HepG2 (cell line): ENCODE measurements around the gene GRB10. TPM values are rescaled to one million over a fixed set of nuclear protein-coding genes. Genes with fewer than 3 reads are reported as not detected.

Experiments
- ATAC-seq: fragments of 200-7000 bp; cut with Tn5 transposase; 3 replicates; pipeline ENCODE4 v1.9.1; 2020; ENCODE audit warnings: mild to moderate bottlenecking, moderate library complexity
- BruUV-seq: library from RNA; stranded (reverse); fragments of 400-500 nt; replicated peaks from 2 replicates; lab custom pipeline; 2021; lab: Mats Ljungman, UMichigan
- CTCF ChIA-PET: fragments of 300-600 bp; formaldehyde crosslinking; extraction: SDS; loops from one replicate; lab custom pipeline; 2021; ENCODE audit warnings: low total read pairs, inconsistent platforms, low intra/inter-chr PET ratio; lab: Yijun Ruan, JAX
- POLR2A ChIA-PET: fragments of 350-600 bp; sonication (Branson Sonifier 250); formaldehyde crosslinking; loops from one replicate; lab custom pipeline; 2020; ENCODE audit warnings: antibody characterized with exemption, inconsistent platforms; lab: Yijun Ruan, JAX
- DNase-seq: peaks from one replicate; pipeline ENCODE4 v3.0.0-alpha.2; 2015; ENCODE audit warnings: low spot score
- FAIRE-seq: peaks from 3 replicates; lab custom pipeline; 2011; peaks lifted over from hg19 to GRCh38; lab: Jason Lieb, UNC
- H2AFZ ChIP-seq: one replicate; pipeline ENCODE4 v1.6.1; 2011; ENCODE audit warnings: low read length, inconsistent platforms
- H3K27ac ChIP-seq: fragments of 300-600 bp; 3 replicates; pipeline ENCODE4 v1.8.0; 2011; ENCODE audit warnings: mixed run types, mild to moderate bottlenecking, mixed read lengths, low read length, inconsistent platforms; ENCODE audit not compliant: insufficient read depth; ENCODE audit errors: extremely low read length
- H3K27me3 ChIP-seq, 2 experiments: fragments of 200-600 bp in 1 of 2; 2 replicates in 1 of 2; 3 replicates in 1 of 2; pipeline versions ENCODE4 v1.6.0 to v1.8.0; 2011; ENCODE audit warnings: low read length in 2 of 2, mild to moderate bottlenecking in 2 of 2, moderate library complexity in 2 of 2, inconsistent platforms in 1 of 2; ENCODE audit not compliant: insufficient read depth in 2 of 2, control insufficient read depth in 1 of 2
- H3K36me3 ChIP-seq, 2 experiments: fragments of 200-600 bp in 1 of 2; replicated peaks in 1 of 2; 2 replicates in 1 of 2; 3 replicates in 1 of 2; pipeline versions ENCODE4 v1.5.1 to v1.8.0; 2011; ENCODE audit warnings: low read length in 2 of 2, inconsistent platforms in 1 of 2; ENCODE audit not compliant: insufficient read depth in 2 of 2, control insufficient read depth in 1 of 2
- H3K4me1 ChIP-seq: 2 replicates; pipeline ENCODE4 v1.5.1; 2012; ENCODE audit warnings: low read length, inconsistent platforms; ENCODE audit not compliant: insufficient read depth
- H3K4me2 ChIP-seq: 2 replicates; pipeline ENCODE4 v1.6.0; 2011; ENCODE audit warnings: low read depth, low read length, inconsistent platforms
- H3K4me3 ChIP-seq, 3 experiments: fragments of 200-600 bp in 1 of 3; sonication (generic), shearing (Covaris generic) in 1 of 3; replicated peaks in 1 of 3; 2 replicates each; pipeline ENCODE4 v1.5.1; 2011 to 2016; ENCODE audit warnings: low read length in 3 of 3, inconsistent platforms in 2 of 3, low read depth in 2 of 3, mild to moderate bottlenecking in 2 of 3, control low read depth in 1 of 3, mixed read lengths in 1 of 3; ENCODE audit not compliant: insufficient read depth in 1 of 3
- H3K79me2 ChIP-seq: one replicate; pipeline ENCODE4 v1.6.1; 2011; ENCODE audit warnings: low read length, inconsistent platforms; ENCODE audit not compliant: insufficient read depth
- H3K9ac ChIP-seq: 2 replicates; pipeline ENCODE4 v1.6.0; 2011; ENCODE audit warnings: mild to moderate bottlenecking, low read depth, low read length, inconsistent platforms; ENCODE audit not compliant: insufficient read depth
- H3K9me3 ChIP-seq: 2 replicates; pipeline ENCODE4 v1.5.1; 2012; ENCODE audit warnings: mild to moderate bottlenecking, low read length
- H4K20me1 ChIP-seq: 2 replicates; pipeline ENCODE4 v1.6.0; 2011; ENCODE audit warnings: inconsistent platforms, mild to moderate bottlenecking, low read length, moderate library complexity; ENCODE audit not compliant: insufficient read depth
- BCL6 ChIP-seq: IDR thresholded peaks from 2 replicates; pipeline ENCODE4 v1.6.1; 2016; ENCODE audit warnings: missing genetic modification reagents, missing compliant biosample characterization
- GATAD2A ChIP-seq: IDR thresholded peaks from 2 replicates; pipeline ENCODE4 v1.6.1; 2016
- HES4 ChIP-seq: sonication (generic); formaldehyde crosslinking; IDR thresholded peaks from 2 replicates; pipeline ENCODE4 v1.9.0; 2021; ENCODE audit warnings: mild to moderate bottlenecking, missing genetic modification reagents, borderline replicate concordance
- ISX ChIP-seq: sonication (generic); formaldehyde crosslinking; conservative IDR thresholded peaks from 2 replicates; pipeline ENCODE4 v1.5.0; 2020; ENCODE audit warnings: missing genetic modification reagents
- JUN ChIP-seq: sonication (generic); formaldehyde crosslinking; IDR thresholded peaks from 2 replicates; pipeline ENCODE4 v1.4.0; 2020; ENCODE audit warnings: mild to moderate bottlenecking, missing genetic modification reagents
- MAF1 ChIP-seq: sonication (generic); formaldehyde crosslinking; IDR thresholded peaks from 2 replicates; pipeline ENCODE4 v1.5.0; 2020; ENCODE audit warnings: missing genetic modification reagents, borderline replicate concordance
- NONO ChIP-seq, 2 experiments: fragments of 450-650 bp in 1 of 2; sonication (generic) in 1 of 2; formaldehyde crosslinking in 1 of 2; IDR thresholded peaks in 1 of 2; conservative IDR thresholded peaks in 1 of 2; 2 replicates each; pipeline versions ENCODE4 v1.6.1 to v1.8.0; 2017 to 2022; ENCODE audit warnings: mild to moderate bottlenecking in 1 of 2, missing genetic modification reagents in 1 of 2, moderate library complexity in 1 of 2
- PHB2 ChIP-seq: fragments of 450-650 bp; IDR thresholded peaks from 2 replicates; pipeline ENCODE4 v1.6.1; 2018; ENCODE audit not compliant: partially characterized antibody
- SMYD3 ChIP-seq: sonication (generic); formaldehyde crosslinking; IDR thresholded peaks from 2 replicates; pipeline ENCODE4 v1.8.1; 2023; ENCODE audit warnings: mild to moderate bottlenecking, missing genetic modification reagents
- SRF ChIP-seq: IDR thresholded peaks from 2 replicates; pipeline ENCODE4 v1.6.1; 2011; ENCODE audit warnings: mild to moderate bottlenecking, low read depth, low read length, moderate library complexity
- TBX2 ChIP-seq: sonication (generic); formaldehyde crosslinking; IDR thresholded peaks from 2 replicates; pipeline ENCODE4 v1.5.0; 2020; ENCODE audit warnings: missing genetic modification reagents, mild to moderate bottlenecking, borderline replicate concordance
- TSC22D2 ChIP-seq: sonication (generic); formaldehyde crosslinking; IDR thresholded peaks from 2 replicates; pipeline ENCODE4 v1.5.1; 2020; ENCODE audit warnings: missing genetic modification reagents, mild to moderate bottlenecking, borderline replicate concordance
- ZBTB1 ChIP-seq: sonication (generic); formaldehyde crosslinking; IDR thresholded peaks from 2 replicates; pipeline ENCODE4 v1.4.0; 2020; ENCODE audit warnings: missing genetic modification reagents, borderline replicate concordance
- ZNF660 ChIP-seq: sonication (generic); formaldehyde crosslinking; IDR thresholded peaks from 2 replicates; pipeline ENCODE4 v1.5.1; 2020; ENCODE audit warnings: mild to moderate bottlenecking, low read depth, missing genetic modification reagents, borderline replicate concordance
- ZSCAN31 ChIP-seq: sonication (generic); formaldehyde crosslinking; IDR thresholded peaks from 2 replicates; pipeline ENCODE4 v1.5.0; 2020; ENCODE audit warnings: low read depth, mild to moderate bottlenecking, missing genetic modification reagents
- WGBS: methylation state at CpG from one replicate; pipeline ENCODE4 v1.1.6; 2017; ENCODE audit warnings: low lambda C conversion rate; 5-methylcytosine and 5-hydroxymethylcytosine counted together
- in situ Hi-C: cut with HindIII; loops from 2 replicates; pipeline ENCODE4 v1.10.0; 2017; ENCODE audit warnings: low pct_unique_long_range_greater_than_20kb; ENCODE audit not compliant: extremely low pct_ligation_motif_present
- intact Hi-C: fragments of 100-400 bp; cut with micrococcal nuclease; formaldehyde crosslinking; loops from one replicate; pipeline ENCODE4 v1.10.0; 2022; ENCODE audit not compliant: unreplicated experiment
- polyA plus RNA-seq, 8 experiments: library from polyadenylated mRNA; depleted of rRNA in 3 of 8; stranded (reverse) in 7 of 8; unstranded in 1 of 8; fragments of >200 nt; fragmentation: Illumina TruSeq in 4 of 8; extraction: Trizol in 4 of 8; gene quantifications; 2 replicates each; pipeline versions ENCODE4 v1.2.1 to v1.2.3, GENCODE V29; 2011 to 2016; ENCODE audit warnings: low read depth in 4 of 8, missing spikeins in 1 of 8, mixed read lengths in 1 of 8; ENCODE audit not compliant: insufficient read depth in 1 of 8
- total RNA-seq, 5 experiments: library from RNA; depleted of rRNA; stranded (reverse); fragments of >200 nt; fragmentation: Illumina TruSeq; extraction: Trizol; gene quantifications; 2 replicates each; pipeline ENCODE4 v1.2.3, GENCODE V29; 2016; ENCODE audit warnings: low read depth in 1 of 5
- TF ChIP-seq, protein P1 (sequence below): sonication (generic); formaldehyde crosslinking; conservative IDR thresholded peaks from 2 replicates; pipeline ENCODE4 v1.4.0; 2020; ENCODE audit warnings: missing genetic modification reagents
- TF ChIP-seq, protein P2 (sequence below): IDR thresholded peaks from 2 replicates; pipeline ENCODE4 v1.6.1; 2016; ENCODE audit warnings: low read depth
- TF ChIP-seq, protein P3 (sequence below): sonication (generic); formaldehyde crosslinking; IDR thresholded peaks from 2 replicates; pipeline ENCODE4 v1.8.1; 2022; ENCODE audit warnings: mild to moderate bottlenecking, missing genetic modification reagents
- TF ChIP-seq, protein P4 (sequence below): sonication (generic); formaldehyde crosslinking; IDR thresholded peaks from 2 replicates; pipeline ENCODE4 v1.4.0; 2020; ENCODE audit warnings: missing genetic modification reagents, borderline replicate concordance

The GRB10 gene
- total and polyA plus RNA-seq, 2 of the 13 experiments (the other 11 are each of a cell fraction or from before 2014, with no cell fraction given), result 4.0 to 6.8 TPM

GRCh38 chr7:50684011-50684712, 98.5 kb downstream of the GRB10 start:
- Histone ChIP-seq H3K27me3 (no peaks in the 10 kb centered on the region), H3K4me3 (no peak overlapping the region), H3K36me3 (no peaks in the 10 kb centered on the region), H3K9me3 (no peaks in the 10 kb centered on the region), H3K4me2 (no peak overlapping the region), H3K79me2 (no peaks in the 10 kb centered on the region), H4K20me1 (no peaks in the 10 kb centered on the region), H3K27ac (no peak overlapping the region), H3K4me1 (peaks cover 9% of the 10 kb centered on the region), H2AFZ (no peak overlapping the region), H3K9ac (no peak overlapping the region)
- DNase-seq, result no peak
- POLR2A ChIA-PET, result no interaction called here
- CTCF ChIA-PET, result no interaction called here
- WGBS, result 69% methylated on average over 5 of the region's 5 CpGs
- FAIRE-seq, result no peak
- in situ Hi-C loops, result loop anchor here (25.0 kb wide), 1 partner anchor 547 kb away; no protein-coding TSS in a partner anchor
- ATAC-seq, result no peak
- intact Hi-C loops, result no loop called here
- BruUV-seq, result no TSS peak
- TF ChIP-seq BCL6 (CRISPR knock-in tag) (no peak), SMYD3 (CRISPR knock-in tag) (no peak), MAF1 (no peak), JUN (CRISPR knock-in tag) (no peak), PHB2 (no peak), TBX2 (no peak), TSC22D2 (CRISPR knock-in tag) (no peak), SRF (no peak), ZSCAN31 (CRISPR knock-in tag) (no peak), ZNF660 (CRISPR knock-in tag) (no peak), NONO (IDR thresholded peaks at IDR 0.05) (no peak), NONO (CRISPR knock-in tag; conservative IDR thresholded peaks at IDR 0.05) (no peak), ISX (CRISPR knock-in tag) (no peak), ZBTB1 (CRISPR knock-in tag) (no peak), GATAD2A (CRISPR knock-in tag) (no peak), HES4 (CRISPR knock-in tag) (no peak)
- TF ChIP-seq, protein P1, sequence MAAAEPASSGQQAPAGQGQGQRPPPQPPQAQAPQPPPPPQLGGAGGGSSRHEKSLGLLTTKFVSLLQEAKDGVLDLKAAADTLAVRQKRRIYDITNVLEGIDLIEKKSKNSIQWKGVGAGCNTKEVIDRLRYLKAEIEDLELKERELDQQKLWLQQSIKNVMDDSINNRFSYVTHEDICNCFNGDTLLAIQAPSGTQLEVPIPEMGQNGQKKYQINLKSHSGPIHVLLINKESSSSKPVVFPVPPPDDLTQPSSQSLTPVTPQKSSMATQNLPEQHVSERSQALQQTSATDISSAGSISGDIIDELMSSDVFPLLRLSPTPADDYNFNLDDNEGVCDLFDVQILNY, result no peak
- TF ChIP-seq, protein P2, sequence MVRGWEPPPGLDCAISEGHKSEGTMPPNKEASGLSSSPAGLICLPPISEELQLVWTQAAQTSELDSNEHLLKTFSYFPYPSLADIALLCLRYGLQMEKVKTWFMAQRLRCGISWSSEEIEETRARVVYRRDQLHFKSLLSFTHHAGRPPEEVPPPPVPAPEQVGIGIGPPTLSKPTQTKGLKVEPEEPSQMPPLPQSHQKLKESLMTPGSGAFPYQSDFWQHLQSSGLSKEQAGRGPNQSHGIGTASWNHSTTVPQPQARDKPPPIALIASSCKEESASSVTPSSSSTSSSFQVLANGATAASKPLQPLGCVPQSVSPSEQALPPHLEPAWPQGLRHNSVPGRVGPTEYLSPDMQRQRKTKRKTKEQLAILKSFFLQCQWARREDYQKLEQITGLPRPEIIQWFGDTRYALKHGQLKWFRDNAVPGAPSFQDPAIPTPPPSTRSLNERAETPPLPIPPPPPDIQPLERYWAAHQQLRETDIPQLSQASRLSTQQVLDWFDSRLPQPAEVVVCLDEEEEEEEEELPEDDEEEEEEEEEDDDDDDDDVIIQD, result no peak
- TF ChIP-seq, protein P3, sequence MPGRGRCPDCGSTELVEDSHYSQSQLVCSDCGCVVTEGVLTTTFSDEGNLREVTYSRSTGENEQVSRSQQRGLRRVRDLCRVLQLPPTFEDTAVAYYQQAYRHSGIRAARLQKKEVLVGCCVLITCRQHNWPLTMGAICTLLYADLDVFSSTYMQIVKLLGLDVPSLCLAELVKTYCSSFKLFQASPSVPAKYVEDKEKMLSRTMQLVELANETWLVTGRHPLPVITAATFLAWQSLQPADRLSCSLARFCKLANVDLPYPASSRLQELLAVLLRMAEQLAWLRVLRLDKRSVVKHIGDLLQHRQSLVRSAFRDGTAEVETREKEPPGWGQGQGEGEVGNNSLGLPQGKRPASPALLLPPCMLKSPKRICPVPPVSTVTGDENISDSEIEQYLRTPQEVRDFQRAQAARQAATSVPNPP (CRISPR knock-in tag), result no peak
- TF ChIP-seq, protein P4, sequence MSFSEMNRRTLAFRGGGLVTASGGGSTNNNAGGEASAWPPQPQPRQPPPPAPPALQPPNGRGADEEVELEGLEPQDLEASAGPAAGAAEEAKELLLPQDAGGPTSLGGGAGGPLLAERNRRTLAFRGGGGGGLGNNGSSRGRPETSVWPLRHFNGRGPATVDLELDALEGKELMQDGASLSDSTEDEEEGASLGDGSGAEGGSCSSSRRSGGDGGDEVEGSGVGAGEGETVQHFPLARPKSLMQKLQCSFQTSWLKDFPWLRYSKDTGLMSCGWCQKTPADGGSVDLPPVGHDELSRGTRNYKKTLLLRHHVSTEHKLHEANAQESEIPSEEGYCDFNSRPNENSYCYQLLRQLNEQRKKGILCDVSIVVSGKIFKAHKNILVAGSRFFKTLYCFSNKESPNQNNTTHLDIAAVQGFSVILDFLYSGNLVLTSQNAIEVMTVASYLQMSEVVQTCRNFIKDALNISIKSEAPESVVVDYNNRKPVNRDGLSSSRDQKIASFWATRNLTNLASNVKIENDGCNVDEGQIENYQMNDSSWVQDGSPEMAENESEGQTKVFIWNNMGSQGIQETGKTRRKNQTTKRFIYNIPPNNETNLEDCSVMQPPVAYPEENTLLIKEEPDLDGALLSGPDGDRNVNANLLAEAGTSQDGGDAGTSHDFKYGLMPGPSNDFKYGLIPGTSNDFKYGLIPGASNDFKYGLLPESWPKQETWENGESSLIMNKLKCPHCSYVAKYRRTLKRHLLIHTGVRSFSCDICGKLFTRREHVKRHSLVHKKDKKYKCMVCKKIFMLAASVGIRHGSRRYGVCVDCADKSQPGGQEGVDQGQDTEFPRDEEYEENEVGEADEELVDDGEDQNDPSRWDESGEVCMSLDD, result no peak
